Subcutaneous adipose tissue (tissue), 4 donors: ENCODE results near the gene APOM. TPM values are rescaled to one million over a fixed set of nuclear protein-coding genes. Genes with fewer than 3 reads are reported as not detected.

Source experiments
- CTCF ChIP-seq: fragments of 450-650 bp; IDR thresholded peaks from one replicate; pipeline ENCODE4 v1.5.1; 2016; ENCODE audit warnings: low read depth, mild to moderate bottlenecking, control low read depth, antibody characterized with exemption, moderate library complexity
- total RNA-seq, 4 donors: library from RNA; depleted of rRNA; stranded (reverse); fragments of >200 nt; gene quantifications; one replicate each; pipeline ENCODE4 v1.1.0, GENCODE V29; 2016

Gene APOM
- total RNA-seq, 4 donors from 2014 or later: 1.5 to 4.4 (median 3.1) TPM

GRCh38 chr6:31687860-31688693 is 32.4 kb downstream of the APOM start:
- TF ChIP-seq CTCF: no peak

GRCh38 chr6:31689249-31690110 is 33.8 kb downstream of the APOM start:
- TF ChIP-seq CTCF: no peak

- no peak for TF ChIP-seq CTCF
These were observed 34.8 kb downstream of the APOM start for GRCh38 chr6:31690231-31691077.

GRCh38 chr6:31691078-31691463 is 35.4 kb downstream of the APOM start:
- TF ChIP-seq CTCF: no peak

- TF ChIP-seq CTCF: no peak
These were observed 35.9 kb downstream of the APOM start for GRCh38 chr6:31691564-31692108.

- no peak for TF ChIP-seq CTCF
These were observed 36.7 kb downstream of the APOM start for GRCh38 chr6:31692353-31692752.
